IMR-90 (cell line): ENCODE results near the gene RBKS. TPM values are rescaled to one million over a fixed set of nuclear protein-coding genes. Genes with fewer than 3 reads are reported as not detected.

Experiments
- ATAC-seq: fragments of 200-7000 bp; cut with Tn5 transposase; 2 replicates; pipeline ENCODE4 v1.9.1; 2020; ENCODE audit warnings: low read depth, mild to moderate bottlenecking, moderate library complexity
- BruUV-seq: library from RNA; stranded (reverse); fragments of 400-500 nt; replicated peaks from 2 replicates; lab custom pipeline; 2021; lab: Mats Ljungman, UMichigan
- CTCF ChIA-PET: fragments of 300-600 bp; formaldehyde crosslinking; extraction: SDS; loops from one replicate; lab custom pipeline; 2021; ENCODE audit warnings: antibody characterized with exemption; lab: Yijun Ruan, JAX
- POLR2A ChIA-PET: fragments of 300-600 bp; sonication (Branson Sonifier 250); formaldehyde crosslinking; loops from one replicate; lab custom pipeline; 2022; ENCODE audit warnings: antibody characterized with exemption; ENCODE audit not compliant: unreplicated experiment; lab: Charles Lee
- DNase-seq: peaks from one replicate; pipeline ENCODE4 v3.0.0; 2013
- H2AFZ ChIP-seq: replicated peaks from 2 replicates; pipeline ENCODE3; 2013; ENCODE audit warnings: low read length, mild to moderate bottlenecking; ENCODE audit not compliant: poor library complexity
- H2AK5ac ChIP-seq: 2 replicates; pipeline ENCODE4 v1.6.1; 2013; ENCODE audit warnings: low read depth, low read length, inconsistent platforms
- H2AK9ac ChIP-seq: replicated peaks from 2 replicates; pipeline ENCODE3; 2013; ENCODE audit warnings: mild to moderate bottlenecking, low read depth, low read length, moderate library complexity; ENCODE audit not compliant: poor library complexity
- H2BK120ac ChIP-seq: 2 replicates; pipeline ENCODE4 v1.6.1; 2013; ENCODE audit warnings: low read depth, low read length, inconsistent platforms
- H2BK15ac ChIP-seq: 3 replicates; pipeline ENCODE4 v1.6.1; 2013; ENCODE audit warnings: low read depth, low read length, inconsistent platforms
- H2BK20ac ChIP-seq: 2 replicates; pipeline ENCODE4 v1.6.1; 2013; ENCODE audit warnings: low read depth, mild to moderate bottlenecking, inconsistent platforms, low read length, moderate library complexity
- H2BK5ac ChIP-seq: 2 replicates; pipeline ENCODE4 v1.6.1; 2013; ENCODE audit warnings: mild to moderate bottlenecking, low read depth, low read length, inconsistent platforms; ENCODE audit not compliant: poor library complexity, severe bottlenecking
- H3K14ac ChIP-seq: replicated peaks from 2 replicates; pipeline ENCODE4 v1.6.1; 2013; ENCODE audit warnings: low read depth, low read length, inconsistent platforms
- H3K18ac ChIP-seq: 2 replicates; pipeline ENCODE4 v1.6.1; 2013; ENCODE audit warnings: low read depth, low read length, control low read depth
- H3K23ac ChIP-seq: 2 replicates; pipeline ENCODE4 v1.6.1; 2013; ENCODE audit warnings: low read depth, low read length, inconsistent platforms
- H3K27ac ChIP-seq: 2 replicates; pipeline ENCODE4 v1.5.1; 2013; ENCODE audit warnings: mild to moderate bottlenecking, control low read depth, low read length; ENCODE audit not compliant: insufficient read depth
- H3K27me3 ChIP-seq: 2 replicates; pipeline ENCODE4 v1.6.1; 2013; ENCODE audit warnings: low read length; ENCODE audit not compliant: control insufficient read depth, insufficient read depth
- H3K36me3 ChIP-seq: 2 replicates; pipeline ENCODE4 v1.6.1; 2013; ENCODE audit warnings: low read length, mixed read lengths; ENCODE audit not compliant: control insufficient read depth, insufficient read depth
- H3K4ac ChIP-seq: 2 replicates; pipeline ENCODE4 v1.6.1; 2013; ENCODE audit warnings: low read depth, low read length, inconsistent platforms
- H3K4me1 ChIP-seq: 2 replicates; pipeline ENCODE4 v1.6.1; 2013; ENCODE audit warnings: low read length, mixed read lengths; ENCODE audit not compliant: control insufficient read depth, insufficient read depth
- H3K4me2 ChIP-seq: 2 replicates; pipeline ENCODE4 v1.6.1; 2013; ENCODE audit warnings: low read depth, mild to moderate bottlenecking, control low read depth, low read length, moderate library complexity
- H3K4me3 ChIP-seq: 2 replicates; pipeline ENCODE4 v1.5.1; 2013; ENCODE audit warnings: low read depth, mild to moderate bottlenecking, control low read depth, low read length, moderate library complexity; ENCODE audit not compliant: insufficient read depth
- H3K56ac ChIP-seq: 2 replicates; pipeline ENCODE4 v1.6.1; 2013; ENCODE audit warnings: low read length, inconsistent platforms; ENCODE audit not compliant: insufficient read depth; ENCODE audit errors: extremely low read depth
- H3K79me1 ChIP-seq, 2 experiments: 2 replicates each; pipeline ENCODE4 v1.6.1; 2013; ENCODE audit warnings: low read length in 2 of 2, inconsistent platforms in 1 of 2, low read depth in 1 of 2
- H3K9ac ChIP-seq: 2 replicates; pipeline ENCODE4 v1.6.1; 2013; ENCODE audit warnings: low read depth, low read length, control low read depth
- H3K9me1 ChIP-seq: 2 replicates; pipeline ENCODE4 v1.6.1; 2013; ENCODE audit warnings: low read length, inconsistent platforms; ENCODE audit not compliant: insufficient read depth
- H3K9me3 ChIP-seq: 2 replicates; pipeline ENCODE4 v1.6.1; 2013; ENCODE audit warnings: low read length; ENCODE audit not compliant: control insufficient read depth, insufficient read depth
- H4K20me1 ChIP-seq: 2 replicates; pipeline ENCODE4 v1.6.1; 2013; ENCODE audit warnings: low read length, inconsistent platforms; ENCODE audit not compliant: insufficient read depth
- H4K5ac ChIP-seq: 2 replicates; pipeline ENCODE4 v1.6.1; 2013; ENCODE audit warnings: mild to moderate bottlenecking, low read depth, low read length, control low read depth
- H4K8ac ChIP-seq, 2 experiments: 2 replicates each; pipeline ENCODE4 v1.6.1; 2013; ENCODE audit warnings: low read depth in 2 of 2, low read length in 2 of 2, control low read depth in 1 of 2, inconsistent platforms in 1 of 2
- H4K91ac ChIP-seq: 2 replicates; pipeline ENCODE4 v1.6.1; 2013; ENCODE audit warnings: low read depth, low read length, inconsistent platforms; ENCODE audit not compliant: insufficient read depth
- BHLHE40 ChIP-seq: fragments of 150-350 bp; IDR thresholded peaks from 2 replicates; pipeline ENCODE4 v1.6.1; 2016; ENCODE audit warnings: mild to moderate bottlenecking, low read depth, low read length
- CEBPB ChIP-seq: IDR thresholded peaks from 2 replicates; pipeline ENCODE4 v1.6.1; 2012; ENCODE audit warnings: low read depth, low read length, improper control_type of control experiment
- CHD1 ChIP-seq: IDR thresholded peaks from 2 replicates; pipeline ENCODE4 v1.6.1; 2012; ENCODE audit warnings: low read depth, low read length, improper control_type of control experiment
- FOS ChIP-seq: fragments of 150-350 bp; IDR thresholded peaks from 2 replicates; pipeline ENCODE4 v1.6.1; 2016; ENCODE audit warnings: low read depth, low read length
- MAFK ChIP-seq: IDR thresholded peaks from 2 replicates; pipeline ENCODE4 v1.6.1; 2012; ENCODE audit warnings: low read depth, low read length, improper control_type of control experiment
- MAZ ChIP-seq: IDR thresholded peaks from 2 replicates; pipeline ENCODE4 v1.6.1; 2012; ENCODE audit warnings: low read depth, mild to moderate bottlenecking, low read length, improper control_type of control experiment, moderate library complexity, borderline replicate concordance
- MXI1 ChIP-seq: IDR thresholded peaks from 2 replicates; pipeline ENCODE4 v1.6.1; 2012; ENCODE audit warnings: low read depth, mild to moderate bottlenecking, low read length, moderate library complexity, borderline replicate concordance
- NFE2L2 ChIP-seq: fragments of 150-350 bp; IDR thresholded peaks from 2 replicates; pipeline ENCODE4 v1.6.1; 2016; ENCODE audit warnings: low read depth, mild to moderate bottlenecking, low read length
- POLR2A ChIP-seq: IDR thresholded peaks from 2 replicates; pipeline ENCODE4 v1.6.1; 2012; ENCODE audit warnings: mild to moderate bottlenecking, low read depth, low read length
- RAD21 ChIP-seq: IDR thresholded peaks from 2 replicates; pipeline ENCODE4 v1.6.1; 2012; ENCODE audit warnings: low read length, improper control_type of control experiment
- RCOR1 ChIP-seq: IDR thresholded peaks from 2 replicates; pipeline ENCODE4 v1.6.1; 2012; ENCODE audit warnings: mild to moderate bottlenecking, low read length, improper control_type of control experiment; ENCODE audit not compliant: insufficient replicate concordance
- RFX5 ChIP-seq: IDR thresholded peaks from 2 replicates; pipeline ENCODE4 v1.8.0; 2012; ENCODE audit warnings: low read depth, mild to moderate bottlenecking, low read length, moderate library complexity
- SMC3 ChIP-seq: fragments of 150-350 bp; IDR thresholded peaks from 2 replicates; pipeline ENCODE4 v1.6.1; 2016; ENCODE audit warnings: low read depth, mild to moderate bottlenecking, antibody characterized with exemption, low read length, moderate library complexity
- WGBS, 2 experiments: methylation state at CpG; one replicate each; pipeline versions ENCODE4 v1.1.5 to v1.1.7; 2013; ENCODE audit warnings: missing lambda C conversion rate in 2 of 2; ENCODE audit not compliant: insufficient read length in 1 of 2; ENCODE audit errors: extremely low coverage in 2 of 2; 5-methylcytosine and 5-hydroxymethylcytosine counted together
- dilution Hi-C: fragments of 300-500 bp; cut with HindIII; formaldehyde crosslinking; loops from one replicate; pipeline ENCODE4 v1.14.3; 2018; ENCODE audit warnings: low sequenced_read_pairs; ENCODE audit not compliant: unreplicated experiment
- in situ Hi-C: fragments of 300-500 bp; cut with MboI; formaldehyde crosslinking; loops from 3 replicates; pipeline ENCODE4 v1.14.3; 2019; ENCODE audit warnings: low sequenced_read_pairs, inconsistent platforms, mixed read lengths
- intact Hi-C: fragments of 100-400 bp; cut with micrococcal nuclease; formaldehyde crosslinking; loops from 2 replicates; pipeline ENCODE4 v1.10.0; 2022
- polyA plus RNA-seq, 3 experiments: library from polyadenylated mRNA; depleted of rRNA; stranded (reverse); fragments of >200 nt; gene quantifications; 2 replicates each; pipeline ENCODE4 v1.2.3, GENCODE V29; 2012; ENCODE audit warnings: low replicate concordance in 1 of 3
- total RNA-seq: library from RNA; depleted of rRNA; stranded (reverse); fragments of >200 nt; gene quantifications from 2 replicates; pipeline ENCODE4 v1.2.3, GENCODE V29; 2012
- TF ChIP-seq, protein P1 (sequence below): fragments of 150-350 bp; IDR thresholded peaks from 2 replicates; pipeline ENCODE4 v1.6.1; 2016; ENCODE audit warnings: low read depth, mild to moderate bottlenecking, low read length, moderate library complexity, borderline replicate concordance
- TF ChIP-seq, protein P2 (sequence below): conservative IDR thresholded peaks from 2 replicates; pipeline ENCODE4 v1.5.1; 2012; ENCODE audit warnings: mild to moderate bottlenecking, low read depth, low read length, improper control_type of control experiment
- TF ChIP-seq, protein P3 (sequence below): fragments of 150-350 bp; IDR thresholded peaks from 2 replicates; pipeline ENCODE4 v1.6.1; 2017; ENCODE audit warnings: mild to moderate bottlenecking, antibody characterized with exemption, low read length, low read depth

Gene RBKS
- total and polyA plus RNA-seq, 2 of the 4 experiments (the other 2 are of a cell fraction) = 1.1 to 1.4 TPM

DNA sequence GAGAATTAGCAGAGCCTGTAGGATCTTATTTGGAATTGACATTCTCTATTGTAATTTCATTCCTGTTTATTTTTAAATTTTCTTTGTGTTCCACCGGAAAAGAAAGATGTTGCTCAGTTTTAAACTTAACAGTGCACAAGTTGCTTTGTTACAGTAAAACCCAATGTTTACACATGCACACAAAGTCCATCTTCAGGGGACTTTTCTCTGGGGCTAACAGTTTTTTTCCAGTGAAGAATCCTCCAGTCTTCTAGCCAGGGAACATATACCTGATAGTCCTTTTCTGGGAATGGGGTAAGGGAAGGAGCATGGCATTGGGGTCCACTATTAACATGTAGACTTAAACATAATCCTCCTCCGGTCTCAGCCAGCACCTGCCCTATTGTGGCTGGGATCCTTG lies 143.9 kb downstream of the RBKS start:
- ATAC-seq (no peak), DNase-seq (no peak)
- H3K36me3 ChIP-seq = no peaks in the 10 kb centered on the region
- no peaks in the 10 kb centered on the region for H3K4me1 ChIP-seq
- no peaks in the 10 kb centered on the region for H3K27me3 ChIP-seq
- H3K9ac ChIP-seq = no peak overlapping the region
- no peak overlapping the region for H2BK120ac ChIP-seq
- ChIA-PET POLR2A (no interaction called here), CTCF (no interaction called here)
- H3K14ac ChIP-seq = no peak overlapping the region
- H3K79me1 ChIP-seq = no peaks in the 10 kb centered on the region
- H4K8ac ChIP-seq = no peak overlapping the region
- no peak overlapping the region for H3K4me3 ChIP-seq
- no peak overlapping the region for H3K56ac ChIP-seq
- H2AK9ac ChIP-seq = no peak overlapping the region
- no peak overlapping the region for H2AFZ ChIP-seq
- no TSS peak for BruUV-seq
- H3K9me1 ChIP-seq = no peaks in the 10 kb centered on the region
- H3K27ac ChIP-seq = no peak overlapping the region
- H4K91ac ChIP-seq = no peak overlapping the region
- H3K9me3 ChIP-seq = peaks cover 12% of the 10 kb centered on the region
- no peak overlapping the region for H3K4ac ChIP-seq
- no peak overlapping the region for H2BK5ac ChIP-seq
- H2AK5ac ChIP-seq = no peak overlapping the region
- intact Hi-C loops = no loop called here
- no CpG with 5 or more reads among the region's 2 CpGs for WGBS, 2 experiments
- TF ChIP-seq RCOR1 (no peak), BHLHE40 (no peak), RAD21 (no peak), POLR2A (no peak), CHD1 (no peak), MAFK (no peak), MAZ (no peak), SMC3 (no peak), FOS (no peak), RFX5 (no peak), NFE2L2 (no peak), MXI1 (no peak), CEBPB (no peak)
- TF ChIP-seq, protein P1, sequence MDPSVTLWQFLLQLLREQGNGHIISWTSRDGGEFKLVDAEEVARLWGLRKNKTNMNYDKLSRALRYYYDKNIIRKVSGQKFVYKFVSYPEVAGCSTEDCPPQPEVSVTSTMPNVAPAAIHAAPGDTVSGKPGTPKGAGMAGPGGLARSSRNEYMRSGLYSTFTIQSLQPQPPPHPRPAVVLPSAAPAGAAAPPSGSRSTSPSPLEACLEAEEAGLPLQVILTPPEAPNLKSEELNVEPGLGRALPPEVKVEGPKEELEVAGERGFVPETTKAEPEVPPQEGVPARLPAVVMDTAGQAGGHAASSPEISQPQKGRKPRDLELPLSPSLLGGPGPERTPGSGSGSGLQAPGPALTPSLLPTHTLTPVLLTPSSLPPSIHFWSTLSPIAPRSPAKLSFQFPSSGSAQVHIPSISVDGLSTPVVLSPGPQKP = no peak
- TF ChIP-seq, protein P2, sequence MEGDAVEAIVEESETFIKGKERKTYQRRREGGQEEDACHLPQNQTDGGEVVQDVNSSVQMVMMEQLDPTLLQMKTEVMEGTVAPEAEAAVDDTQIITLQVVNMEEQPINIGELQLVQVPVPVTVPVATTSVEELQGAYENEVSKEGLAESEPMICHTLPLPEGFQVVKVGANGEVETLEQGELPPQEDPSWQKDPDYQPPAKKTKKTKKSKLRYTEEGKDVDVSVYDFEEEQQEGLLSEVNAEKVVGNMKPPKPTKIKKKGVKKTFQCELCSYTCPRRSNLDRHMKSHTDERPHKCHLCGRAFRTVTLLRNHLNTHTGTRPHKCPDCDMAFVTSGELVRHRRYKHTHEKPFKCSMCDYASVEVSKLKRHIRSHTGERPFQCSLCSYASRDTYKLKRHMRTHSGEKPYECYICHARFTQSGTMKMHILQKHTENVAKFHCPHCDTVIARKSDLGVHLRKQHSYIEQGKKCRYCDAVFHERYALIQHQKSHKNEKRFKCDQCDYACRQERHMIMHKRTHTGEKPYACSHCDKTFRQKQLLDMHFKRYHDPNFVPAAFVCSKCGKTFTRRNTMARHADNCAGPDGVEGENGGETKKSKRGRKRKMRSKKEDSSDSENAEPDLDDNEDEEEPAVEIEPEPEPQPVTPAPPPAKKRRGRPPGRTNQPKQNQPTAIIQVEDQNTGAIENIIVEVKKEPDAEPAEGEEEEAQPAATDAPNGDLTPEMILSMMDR = no peak
- TF ChIP-seq, protein P3, sequence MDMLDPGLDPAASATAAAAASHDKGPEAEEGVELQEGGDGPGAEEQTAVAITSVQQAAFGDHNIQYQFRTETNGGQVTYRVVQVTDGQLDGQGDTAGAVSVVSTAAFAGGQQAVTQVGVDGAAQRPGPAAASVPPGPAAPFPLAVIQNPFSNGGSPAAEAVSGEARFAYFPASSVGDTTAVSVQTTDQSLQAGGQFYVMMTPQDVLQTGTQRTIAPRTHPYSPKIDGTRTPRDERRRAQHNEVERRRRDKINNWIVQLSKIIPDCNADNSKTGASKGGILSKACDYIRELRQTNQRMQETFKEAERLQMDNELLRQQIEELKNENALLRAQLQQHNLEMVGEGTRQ = no peak
- no peak overlapping the region for H3K4me2 ChIP-seq
- H4K20me1 ChIP-seq = no peaks in the 10 kb centered on the region
- in situ Hi-C loops = no loop called here
- H3K18ac ChIP-seq = no peak overlapping the region
- no peak overlapping the region for H2BK20ac ChIP-seq
- no peak overlapping the region for H3K23ac ChIP-seq
- no peak overlapping the region for H2BK15ac ChIP-seq
- H4K5ac ChIP-seq = no peak overlapping the region
- dilution Hi-C loops = no loop called here
